ENCODE results near the gene MBNL3.
"Not testable (repeated sequence)": the region's sequence is repeated elsewhere in the genome, so short reads cannot be mapped to it uniquely, and the experiment has no call there.

Gene MBNL3

DNA sequence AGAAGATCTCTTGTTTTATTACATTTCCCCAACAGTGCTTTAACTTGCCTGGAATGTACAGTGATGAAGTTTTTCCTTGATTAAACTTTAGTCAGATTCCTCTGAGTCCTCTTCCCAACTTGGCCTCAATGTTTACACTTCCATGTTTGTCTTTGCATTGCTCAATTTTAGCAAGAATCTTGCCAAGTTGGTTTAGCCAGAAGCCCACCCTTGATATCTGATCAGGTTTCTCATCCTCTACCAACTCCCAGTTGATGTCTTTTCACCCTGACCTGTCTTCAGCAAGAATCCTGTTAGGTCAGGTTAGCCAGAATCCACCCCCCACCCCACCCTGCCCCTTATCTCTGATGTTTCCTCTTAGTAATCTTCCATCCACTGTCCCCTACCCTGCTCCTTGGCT, 120.9 kb downstream of the MBNL3 start:
- DNase-seq: no peak

DNA sequence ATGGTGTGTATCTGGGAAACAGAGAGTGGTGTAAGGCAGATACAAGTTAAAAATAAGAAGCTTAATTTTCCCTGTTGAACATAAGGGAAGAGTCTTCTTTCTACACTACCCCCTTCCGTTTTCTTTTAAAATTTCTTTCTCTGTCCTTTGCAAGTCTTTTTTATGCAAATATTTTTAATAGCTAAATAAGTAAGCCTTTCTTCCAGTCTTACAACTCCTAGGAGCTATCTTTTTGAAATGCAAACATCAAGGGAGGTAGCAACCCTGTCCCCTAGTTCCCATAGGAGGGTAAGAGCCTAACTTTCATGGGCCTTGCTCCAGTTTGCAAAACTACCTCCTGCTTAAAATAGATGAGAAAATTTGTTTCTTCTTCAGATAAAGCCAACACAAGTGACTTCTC, 121.5 kb downstream of the MBNL3 start:
- DNase-seq: no peak

GRCh38 chrX:132365490-132365889, 123.3 kb downstream of the MBNL3 start:
- no peak for DNase-seq

DNA sequence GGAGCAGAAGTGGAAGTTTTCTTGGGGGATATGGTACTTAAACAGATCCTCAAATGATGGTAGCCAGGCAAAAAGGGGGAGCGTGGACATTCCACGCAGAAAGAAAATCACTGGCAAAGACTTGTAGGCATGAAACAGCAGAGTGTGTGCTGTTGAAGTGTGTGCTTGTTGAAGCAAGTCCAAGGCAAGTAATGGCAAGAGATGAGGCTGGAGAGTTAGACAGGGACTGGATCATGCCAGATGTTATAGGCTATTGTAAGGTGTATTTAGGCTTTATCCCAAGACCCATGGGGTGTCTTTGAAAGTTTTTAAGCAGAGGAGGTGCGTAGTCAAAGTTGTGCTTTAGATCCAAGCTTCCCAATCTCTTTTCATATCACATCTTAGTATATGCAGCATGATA, 124.5 kb downstream of the MBNL3 start:
- DNase-seq: no peak

- DNase-seq: no peak
Observed at GRCh38 chrX:132353430-132353829, 135.4 kb downstream of the MBNL3 start.

- no peak for DNase-seq
Observed at GRCh38 chrX:132336172-132336571, 152.7 kb downstream of the MBNL3 start.

- DNase-seq: no peak
Observed at GRCh38 chrX:132333351-132333750, 155.5 kb downstream of the MBNL3 start.

GRCh38 chrX:132331532-132331931, 157.3 kb downstream of the MBNL3 start:
- no peak for DNase-seq

- no peak for DNase-seq
Observed at GRCh38 chrX:132331000-132331399, 157.8 kb downstream of the MBNL3 start.

- DNase-seq: no peak
Observed at GRCh38 chrX:132330156-132330729, 158.6 kb downstream of the MBNL3 start.

GRCh38 chrX:132326960-132327359, 161.9 kb downstream of the MBNL3 start:
- DNase-seq: not testable (repeated sequence)

Data from stimulated activated CD8-positive, alpha-beta memory T cell treated with anti-CD3 and anti-CD28 coated beads, Interleukin-4, amount 100 ng/mL, for 48 hours (primary cell).